SK-N-SH treated with all-trans-retinoic acid at 6 μM for 48 hours (cell line): Measurements from ENCODE around the gene DHX15.

Source experiments
- ARNTL ChIP-seq: fragments of 450-650 bp; formaldehyde crosslinking; IDR thresholded peaks from 2 replicates; pipeline ENCODE4 v1.5.0; 2020; ENCODE audit warnings: low read depth, mild to moderate bottlenecking, moderate library complexity, borderline replicate concordance
- BACH2 ChIP-seq: fragments of 250-450 bp; sonication (Bioruptor Pico); IDR thresholded peaks from 2 replicates; pipeline ENCODE4 v1.9.0; 2021; ENCODE audit warnings: mild to moderate bottlenecking, borderline replicate concordance
- PPARA ChIP-seq: fragments of 250-450 bp; sonication (Bioruptor Pico); IDR thresholded peaks from 2 replicates; pipeline ENCODE4 v1.5.0; 2020; ENCODE audit warnings: mild to moderate bottlenecking, borderline replicate concordance

DNA sequence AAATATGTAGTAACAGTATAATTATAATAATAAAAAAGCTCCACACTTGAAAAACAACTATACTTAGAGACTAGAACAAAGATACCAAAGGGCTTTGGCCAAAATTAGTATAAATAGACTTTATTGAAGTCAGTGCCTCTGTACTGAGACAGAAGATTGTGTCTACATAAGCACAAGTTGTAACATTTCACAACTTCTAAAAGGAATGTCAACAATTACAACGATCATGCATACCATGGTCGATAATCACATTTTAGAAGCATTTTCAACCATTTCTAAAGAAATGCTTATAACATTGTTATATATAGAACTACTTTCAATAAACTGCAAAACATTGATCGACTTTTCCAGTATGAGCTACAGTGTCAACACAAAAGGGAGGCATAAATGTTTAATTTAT lies 57.0 kb downstream of the DHX15 start:
- TF ChIP-seq PPARA (CRISPR knock-in tag): no peak
- no peak for TF ChIP-seq ARNTL (CRISPR knock-in tag)
- TF ChIP-seq BACH2 (CRISPR knock-in tag): no peak
